HL-60/S4 (cell line): ENCODE results near the gene C16orf74.

Source experiments
- in situ Hi-C: fragments of 300-500 bp; cut with MboI; formaldehyde crosslinking; loops from 2 replicates; pipeline ENCODE4 v1.14.3; 2022; ENCODE audit warnings: low sequenced_read_pairs

The C16orf74 gene

GRCh38 chr16:85722128-85722893 lies 28.6 kb downstream of the C16orf74 start:
- in situ Hi-C loops, result no loop called here

- in situ Hi-C loops, result no loop called here
Measured at GRCh38 chr16:85720302-85720637, 30.6 kb downstream of the C16orf74 start.

- in situ Hi-C loops, result no loop called here
Measured at GRCh38 chr16:85719605-85720301, 31.1 kb downstream of the C16orf74 start.

- in situ Hi-C loops, result no loop called here
Measured at GRCh38 chr16:85718682-85719081, 32.2 kb downstream of the C16orf74 start.

- in situ Hi-C loops, result no loop called here
Measured at GRCh38 chr16:85718153-85718477, 32.8 kb downstream of the C16orf74 start.

GRCh38 chr16:85717393-85718152 lies 33.3 kb downstream of the C16orf74 start:
- in situ Hi-C loops, result no loop called here

GRCh38 chr16:85716680-85717038 lies 34.2 kb downstream of the C16orf74 start:
- in situ Hi-C loops, result no loop called here

- in situ Hi-C loops, result no loop called here
Measured at GRCh38 chr16:85716022-85716679, 34.7 kb downstream of the C16orf74 start.

- in situ Hi-C loops, result no loop called here
Measured at GRCh38 chr16:85715169-85716021, 35.5 kb downstream of the C16orf74 start.

GRCh38 chr16:85712801-85713200 lies 38.1 kb downstream of the C16orf74 start:
- in situ Hi-C loops, result no loop called here

- in situ Hi-C loops, result no loop called here
Measured at GRCh38 chr16:85711982-85712587, 38.8 kb downstream of the C16orf74 start.

- in situ Hi-C loops, result no loop called here
Measured at GRCh38 chr16:85710732-85711131, 40.2 kb downstream of the C16orf74 start.

- in situ Hi-C loops, result no loop called here
Measured at GRCh38 chr16:85709766-85710585, 40.9 kb downstream of the C16orf74 start.

GRCh38 chr16:85708338-85708737 lies 42.6 kb downstream of the C16orf74 start:
- in situ Hi-C loops, result no loop called here

GRCh38 chr16:85707528-85708095 lies 43.3 kb downstream of the C16orf74 start:
- in situ Hi-C loops, result no loop called here

- in situ Hi-C loops, result no loop called here
Measured at GRCh38 chr16:85706449-85707034, 44.4 kb downstream of the C16orf74 start.

GRCh38 chr16:85704900-85705846 lies 45.7 kb downstream of the C16orf74 start:
- in situ Hi-C loops, result no loop called here
